ENCODE results near the gene SEZ6L2.
A peak's percentile ranks its signal among the peaks of the same experiment; 100 is the strongest.

SEZ6L2 gene

GRCh38 chr16:29830774-29831173, 68.6 kb downstream of the SEZ6L2 start:
- no peak for DNase-seq (ENCODE audit: insufficient read length, low spot score)
- no peak for FAIRE-seq

GRCh38 chr16:29826342-29826695, 73.0 kb downstream of the SEZ6L2 start:
- FAIRE-seq (no peak), DNase-seq (ENCODE audit: insufficient read length, low spot score) (no peak)

GRCh38 chr16:29825145-29826044, 74.0 kb downstream of the SEZ6L2 start:
- FAIRE-seq (peak; percentile 33), DNase-seq (ENCODE audit: insufficient read length, low spot score) (peak; percentile 52)

GRCh38 chr16:29824589-29825144, 74.7 kb downstream of the SEZ6L2 start:
- FAIRE-seq (no peak), DNase-seq (ENCODE audit: insufficient read length, low spot score) (no peak)

- no peak for FAIRE-seq
- no peak for DNase-seq (ENCODE audit: insufficient read length, low spot score)
These were observed 77.7 kb downstream of the SEZ6L2 start for GRCh38 chr16:29821643-29822115.
